NCI-H69 (cell line): ENCODE data around the gene EFHD2.
"Not testable (repeated sequence)": the region's sequence is repeated elsewhere in the genome, so short reads cannot be mapped to it uniquely, and the experiment has no call there.

Experiments used
- DNase-seq: peaks from one replicate; lab custom pipeline; 2025; lab: John Stamatoyannopoulos, UW

The EFHD2 gene

DNA sequence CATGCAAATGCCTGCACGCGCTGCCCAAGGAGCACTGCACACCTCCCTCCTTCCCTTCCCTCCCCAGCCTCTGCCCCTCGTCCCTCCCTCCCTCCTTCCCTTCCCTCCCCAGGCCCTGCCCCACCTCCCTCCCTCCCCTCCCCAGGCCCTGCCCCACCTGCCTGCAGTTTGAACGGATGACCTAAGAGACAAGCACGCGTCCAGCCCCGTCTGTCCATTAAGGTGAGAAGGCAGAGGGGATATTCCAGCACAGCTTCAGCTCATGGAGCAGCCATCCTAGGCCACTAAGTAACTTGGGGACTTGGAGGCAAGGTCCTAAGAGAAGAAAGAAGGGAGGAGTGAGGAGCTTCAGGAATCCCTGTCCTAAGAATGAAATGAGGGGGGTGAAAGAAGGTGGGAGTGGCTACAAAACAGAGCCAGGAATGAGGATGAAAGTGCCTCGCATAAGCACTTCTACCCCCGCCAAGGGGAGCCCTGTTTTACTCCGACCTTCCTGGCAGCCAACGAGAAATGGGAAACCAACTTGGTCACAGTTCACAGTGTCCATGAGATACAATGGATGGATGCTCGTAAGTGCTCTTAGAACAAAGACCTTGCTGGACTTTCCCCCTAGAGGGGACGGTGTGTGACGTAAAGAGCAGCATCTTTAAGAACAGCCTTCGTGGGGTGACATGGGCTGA lies 21.3 kb upstream of the EFHD2 start:
- DNase-seq: peak; percentile 19

DNA sequence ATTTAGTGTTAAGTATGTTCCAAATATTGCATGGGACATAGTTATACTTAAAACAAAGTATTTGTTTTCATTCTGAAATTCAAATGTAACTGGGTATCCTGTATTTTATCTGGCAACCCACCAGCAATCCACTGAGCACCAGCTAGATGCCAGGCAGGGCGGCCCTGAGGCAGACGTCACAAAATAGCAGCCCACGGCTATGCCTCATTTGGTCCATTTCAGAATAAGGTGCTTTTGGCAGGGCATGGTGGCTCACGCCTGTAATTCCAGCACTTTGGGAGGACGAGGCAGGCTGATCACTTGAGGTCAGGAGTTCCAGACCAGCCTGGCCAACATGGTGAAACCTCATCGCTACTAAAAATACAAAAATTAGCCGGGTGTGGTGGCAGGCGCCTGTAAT lies 19.9 kb upstream of the EFHD2 start:
- DNase-seq: not testable (repeated sequence)

DNA sequence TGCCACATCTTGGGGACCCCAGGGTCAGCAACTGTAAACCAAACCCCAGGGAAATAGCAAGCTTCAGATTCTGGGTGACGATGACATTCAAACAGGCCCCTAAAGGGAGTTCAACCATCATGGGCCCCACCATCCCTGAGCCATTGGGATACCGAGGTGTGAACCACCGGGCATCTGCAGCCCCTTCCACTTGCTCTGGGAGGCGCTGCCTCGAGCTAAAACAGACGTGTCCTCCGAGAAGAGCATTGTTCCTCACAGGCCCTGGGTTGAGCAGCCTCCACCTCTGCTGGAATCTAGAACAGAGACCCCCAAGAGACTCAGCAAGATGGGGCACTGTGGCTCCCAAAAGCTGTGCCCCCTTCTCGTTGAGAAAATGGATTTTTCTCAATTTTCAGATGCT lies 19.0 kb upstream of the EFHD2 start:
- DNase-seq: no peak

DNA sequence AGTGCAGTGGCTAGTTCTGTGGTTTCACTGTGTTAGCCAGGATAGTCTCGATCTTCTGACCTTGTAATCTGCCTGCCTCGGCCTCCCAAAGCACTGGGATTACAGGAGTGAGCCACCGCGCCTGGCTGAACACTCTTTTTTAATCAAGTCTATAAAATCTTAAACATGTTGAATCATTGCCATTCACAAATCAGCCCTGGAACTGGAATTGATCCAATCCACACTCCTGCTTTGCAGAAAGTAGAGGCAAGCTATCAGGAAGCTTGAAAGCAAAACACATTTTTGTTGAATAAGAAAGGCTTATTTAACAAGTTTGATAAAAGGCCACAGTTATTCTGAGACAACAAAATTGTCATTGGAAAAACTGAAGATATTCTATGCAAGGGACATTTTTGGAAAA lies 18.3 kb upstream of the EFHD2 start:
- no peak for DNase-seq

DNA sequence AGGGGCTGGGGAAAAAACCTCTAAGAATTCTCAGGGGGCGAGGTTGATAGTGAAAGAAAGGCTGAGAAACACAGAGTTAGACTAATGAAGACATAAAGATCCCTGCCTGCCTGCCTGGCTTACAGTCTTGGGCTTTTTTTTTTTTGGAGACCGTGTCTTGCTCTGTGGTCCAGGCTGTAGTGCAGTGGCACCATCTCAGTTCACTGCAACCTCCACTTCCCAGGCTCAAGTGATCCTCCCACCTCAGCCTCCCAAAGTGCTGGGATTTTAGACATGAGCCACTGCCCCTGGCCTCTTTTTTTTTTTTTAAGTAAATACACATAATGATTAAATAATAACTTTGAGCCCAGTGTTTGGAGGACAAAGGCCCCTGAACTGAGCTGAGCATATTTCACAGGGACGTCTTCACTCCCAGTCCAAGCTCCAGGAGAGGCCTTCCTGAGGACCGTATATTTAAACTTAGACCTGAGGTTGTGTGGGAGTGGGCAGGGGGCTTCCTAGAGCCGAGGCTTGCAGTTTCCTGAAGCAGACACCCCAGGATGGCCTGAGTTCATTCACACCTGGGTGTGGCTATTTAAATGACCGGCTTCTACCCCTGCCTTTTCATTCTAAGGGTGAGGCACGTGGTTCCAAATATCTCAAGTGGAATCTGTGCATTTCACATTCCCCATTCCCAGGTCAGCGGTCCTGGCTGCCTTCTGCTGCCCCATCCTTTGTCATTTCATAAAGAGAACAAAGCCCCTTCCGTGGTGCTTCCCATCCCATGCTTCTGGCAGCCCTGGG lies 16.0 kb upstream of the EFHD2 start:
- no peak for DNase-seq

DNA sequence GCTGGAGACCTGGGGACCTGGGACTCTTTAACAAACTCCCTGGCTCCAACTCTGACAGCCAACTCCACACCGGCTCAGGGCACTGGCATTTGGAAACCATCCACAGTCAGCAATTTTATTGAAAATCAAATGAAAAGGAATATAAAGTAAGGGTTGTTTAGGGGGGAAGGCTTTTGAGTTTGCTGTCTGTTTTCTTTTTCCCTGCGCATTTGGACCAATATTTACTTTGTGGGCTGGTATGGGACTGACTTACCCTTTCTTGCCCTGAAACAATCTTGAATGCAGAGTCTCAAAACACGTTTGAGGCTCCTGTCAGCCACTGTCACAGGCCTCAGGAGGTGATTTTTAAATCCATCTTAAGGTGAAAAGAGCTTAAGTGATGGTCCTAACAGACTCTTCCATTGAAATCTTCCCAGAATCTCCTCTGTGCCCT lies 15.4 kb upstream of the EFHD2 start:
- DNase-seq: no peak

DNA sequence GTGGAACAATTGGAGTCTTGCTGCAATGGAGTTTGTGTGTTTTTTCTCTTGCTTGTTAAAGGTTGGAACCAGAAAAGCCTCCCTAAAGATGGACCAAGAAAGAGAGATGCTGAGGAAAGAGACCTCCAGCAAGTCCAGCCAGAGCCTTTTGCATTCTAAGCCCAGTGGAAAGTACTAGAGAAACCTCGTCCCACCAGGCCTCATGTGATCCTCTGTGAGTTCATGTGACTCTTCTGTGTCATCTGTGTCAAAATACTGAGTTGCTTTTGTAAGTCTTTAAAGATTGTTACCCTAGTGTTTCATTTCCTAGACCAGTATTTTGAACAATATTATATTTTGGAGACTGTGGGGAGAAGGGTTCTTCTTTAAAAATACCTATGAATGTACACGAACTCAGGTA lies 12.5 kb upstream of the EFHD2 start:
- DNase-seq: no peak

DNA sequence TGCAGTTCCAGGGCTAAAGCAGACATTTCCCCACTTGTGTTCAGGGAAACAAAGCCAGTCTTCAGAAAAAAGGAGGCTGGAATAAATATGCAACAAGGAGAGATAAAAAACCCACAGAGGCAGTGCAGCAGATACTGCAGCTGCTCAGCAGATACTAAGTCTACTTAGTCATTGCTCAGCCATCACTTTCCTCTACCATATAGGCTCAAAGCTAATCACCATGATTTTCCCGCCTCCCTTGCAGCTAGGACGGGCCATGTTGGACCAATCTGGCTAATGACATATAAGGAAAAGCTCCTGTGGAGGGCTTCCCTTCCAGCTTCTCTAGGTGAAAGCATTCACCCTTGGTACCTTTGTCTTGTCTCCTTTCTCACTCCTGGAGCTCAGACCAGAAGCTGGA lies 10.0 kb upstream of the EFHD2 start:
- DNase-seq: no peak

DNA sequence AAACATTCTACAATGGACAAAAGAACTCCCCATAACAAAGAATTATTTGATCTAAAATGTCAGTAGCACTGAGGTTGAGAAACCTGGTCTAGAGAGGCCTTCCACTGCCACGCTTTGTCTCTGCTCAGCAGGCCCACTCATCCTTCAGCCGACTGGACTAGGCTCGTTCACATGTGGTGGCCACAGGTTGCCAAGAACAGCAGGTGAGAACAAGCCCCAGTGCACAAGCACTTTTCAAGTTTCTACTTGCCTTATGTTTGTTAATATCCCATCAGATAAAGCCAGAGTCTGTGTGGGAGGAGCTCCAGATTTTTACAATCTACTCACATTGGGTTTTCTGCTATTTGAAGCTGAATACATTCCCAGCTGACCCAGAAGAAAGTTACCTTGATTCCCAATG lies 9.1 kb upstream of the EFHD2 start:
- peak; percentile 84 for DNase-seq

DNA sequence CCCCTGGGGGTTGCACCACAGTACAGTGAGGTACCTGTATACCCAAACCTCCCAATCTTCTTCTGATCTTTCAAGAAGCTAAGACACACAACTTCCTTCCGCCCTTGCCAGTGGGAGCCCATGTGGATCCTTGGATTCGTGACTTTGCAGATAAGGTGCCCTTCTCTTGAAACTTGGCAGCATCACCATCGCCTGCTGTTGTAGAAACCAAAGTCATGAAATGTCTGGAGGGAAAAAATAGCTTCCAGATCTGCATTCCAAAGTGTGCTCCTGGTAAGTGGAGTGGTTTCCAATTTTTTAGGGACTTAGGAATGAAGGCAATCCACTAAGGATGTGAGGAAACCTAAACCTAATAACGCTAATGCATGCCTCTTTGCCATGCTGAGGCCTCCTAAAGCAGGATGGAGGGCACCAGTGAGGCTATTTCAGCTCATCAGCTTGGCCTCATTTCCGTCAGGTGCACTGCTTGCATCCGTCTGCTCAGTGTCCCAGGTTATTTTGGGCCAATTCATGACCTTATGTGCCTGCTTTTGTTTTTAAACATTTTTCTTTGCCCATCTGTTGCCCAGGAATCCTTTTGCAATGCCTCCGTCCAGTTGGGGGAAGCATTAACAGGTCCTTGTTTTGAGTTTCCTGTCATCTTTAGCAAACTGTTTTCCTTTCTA lies 8.2 kb upstream of the EFHD2 start:
- DNase-seq: no peak

DNA sequence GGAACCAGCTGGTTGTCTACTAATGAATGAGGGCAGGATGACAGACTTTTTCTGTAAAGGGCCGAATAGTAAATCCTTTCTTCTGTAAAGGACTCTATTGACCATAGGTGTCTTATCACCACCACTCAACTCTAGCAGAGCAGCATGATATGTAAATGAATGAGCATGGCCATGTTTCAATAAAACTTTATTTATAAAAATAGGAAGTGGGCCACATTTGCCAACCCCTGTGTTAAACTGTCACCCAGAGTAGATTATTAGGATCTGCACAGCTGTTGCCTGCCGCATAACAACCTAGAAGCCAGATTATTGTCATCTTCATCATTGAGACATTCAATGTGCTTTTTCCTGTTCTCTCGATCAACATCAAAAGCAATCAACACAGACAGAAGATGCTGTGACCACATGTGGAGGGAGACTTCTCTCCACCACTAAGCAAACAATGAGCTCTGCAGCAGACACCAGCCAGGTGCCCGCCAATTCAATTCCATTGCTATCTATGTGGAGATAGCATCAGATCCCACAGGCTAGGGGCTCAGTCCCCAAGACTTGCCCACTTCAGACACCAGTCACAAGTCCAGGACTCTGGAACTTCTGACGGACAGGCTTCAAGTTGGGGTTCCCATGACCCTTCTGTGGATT lies 6.8 kb upstream of the EFHD2 start:
- DNase-seq: peak; percentile 16

DNA sequence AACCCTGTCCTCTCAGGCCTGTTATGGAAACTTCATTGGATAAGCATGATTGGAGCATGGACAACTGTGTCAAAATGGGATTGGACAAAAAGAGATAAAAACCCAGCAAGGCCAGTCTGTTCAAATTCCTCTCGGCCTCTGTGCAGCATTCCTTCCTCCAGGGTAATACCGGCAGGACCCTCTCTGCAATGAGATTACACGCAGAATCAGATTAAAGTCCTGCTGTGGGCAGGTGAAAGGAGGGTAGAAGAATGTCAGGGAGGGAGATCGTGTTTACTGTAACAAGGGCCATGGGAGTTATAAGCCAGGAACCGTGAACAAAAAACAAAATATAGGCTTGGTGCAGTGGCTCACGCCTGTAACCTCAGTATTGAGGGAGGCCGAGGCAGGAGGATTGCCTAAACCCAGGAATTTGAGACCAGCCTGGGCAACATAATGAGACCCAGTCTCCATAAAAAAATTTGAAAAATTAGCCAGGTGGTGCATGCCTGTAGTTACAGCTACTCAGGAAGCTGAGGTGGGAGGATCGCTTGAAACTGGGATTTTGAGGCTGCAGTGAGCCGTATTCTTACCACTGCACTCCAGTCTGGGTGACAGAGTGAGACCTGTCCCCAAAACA lies 5.6 kb upstream of the EFHD2 start:
- no peak for DNase-seq

DNA sequence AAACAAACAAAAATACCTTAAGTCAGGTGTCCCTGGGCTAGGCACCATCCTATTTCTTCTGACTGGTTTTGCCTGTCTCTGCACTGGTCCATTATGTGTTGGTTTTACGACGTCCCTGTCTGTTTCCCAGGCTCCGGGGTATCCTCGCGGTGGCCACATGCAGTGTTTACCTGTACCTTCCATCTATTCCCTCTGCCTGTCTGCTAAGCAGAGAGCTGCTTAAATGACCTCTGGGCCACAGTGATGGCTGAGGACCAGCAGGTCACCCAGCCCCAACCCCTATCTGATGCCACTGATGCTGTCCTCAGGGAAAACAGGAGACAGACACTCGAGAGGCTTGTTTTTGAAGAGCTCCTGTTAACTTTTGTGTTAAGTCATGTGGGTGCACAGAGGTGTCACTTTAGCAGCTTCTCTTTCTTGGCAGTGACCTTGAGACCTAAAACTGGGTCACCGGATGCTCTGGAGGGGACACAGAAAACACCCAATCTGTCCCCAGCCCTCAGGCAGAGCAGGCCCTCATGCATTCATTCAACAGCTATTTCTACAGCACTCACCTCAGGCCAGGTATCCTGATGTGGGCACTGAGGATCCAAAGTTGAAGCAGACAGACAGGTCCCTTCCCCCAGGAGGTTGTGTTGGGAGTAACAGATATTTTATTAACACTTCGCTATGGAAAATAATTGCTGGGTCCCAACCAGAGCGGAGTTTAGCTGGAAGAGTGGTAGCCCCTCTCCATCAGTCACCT lies 4.4 kb upstream of the EFHD2 start:
- no peak for DNase-seq

DNA sequence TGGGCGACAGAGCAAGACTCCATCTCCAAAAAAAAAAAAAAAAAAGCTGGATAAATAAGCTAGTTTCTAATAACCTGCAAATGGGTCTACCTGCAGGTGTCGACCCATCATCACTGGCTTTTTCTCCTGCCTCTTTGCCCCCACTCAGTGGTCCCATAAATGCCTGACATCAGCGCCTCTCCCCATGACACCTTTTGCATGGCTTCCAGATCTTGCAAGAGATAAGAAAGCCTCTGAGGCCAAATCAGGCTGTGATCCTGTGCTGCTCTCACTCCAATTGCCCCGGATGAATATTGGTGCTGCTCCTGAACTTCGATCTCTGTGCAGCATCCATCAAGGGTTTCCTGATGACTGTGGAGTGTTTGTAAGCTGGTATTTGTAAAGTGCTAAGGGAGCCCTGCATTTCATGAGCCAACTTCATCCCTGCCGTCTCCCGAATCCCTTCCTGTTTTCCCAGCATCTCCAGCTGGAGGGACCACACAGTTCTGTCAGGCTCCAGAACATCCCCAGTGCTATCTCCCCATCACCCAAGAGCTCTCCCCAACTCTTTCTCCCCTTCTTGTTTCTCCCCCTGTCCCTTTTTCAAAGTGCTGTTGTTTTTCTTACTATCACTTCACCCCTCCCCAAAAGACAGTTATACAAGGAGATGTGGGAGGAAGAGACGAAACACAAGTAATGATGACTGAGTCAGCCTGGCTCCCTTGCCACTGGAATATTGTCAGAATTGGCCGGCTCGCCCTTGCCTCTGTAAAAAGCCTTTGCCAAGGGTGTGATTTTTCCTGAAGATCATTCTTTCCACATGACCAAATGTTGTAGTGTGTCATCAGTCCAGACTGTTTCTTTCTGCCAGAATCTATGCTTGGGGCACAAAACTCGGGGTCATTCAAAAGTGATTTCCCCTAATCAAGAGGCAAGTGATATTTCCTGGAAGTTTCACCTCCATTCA lies 2.8 kb upstream of the EFHD2 start:
- DNase-seq: no peak

DNA sequence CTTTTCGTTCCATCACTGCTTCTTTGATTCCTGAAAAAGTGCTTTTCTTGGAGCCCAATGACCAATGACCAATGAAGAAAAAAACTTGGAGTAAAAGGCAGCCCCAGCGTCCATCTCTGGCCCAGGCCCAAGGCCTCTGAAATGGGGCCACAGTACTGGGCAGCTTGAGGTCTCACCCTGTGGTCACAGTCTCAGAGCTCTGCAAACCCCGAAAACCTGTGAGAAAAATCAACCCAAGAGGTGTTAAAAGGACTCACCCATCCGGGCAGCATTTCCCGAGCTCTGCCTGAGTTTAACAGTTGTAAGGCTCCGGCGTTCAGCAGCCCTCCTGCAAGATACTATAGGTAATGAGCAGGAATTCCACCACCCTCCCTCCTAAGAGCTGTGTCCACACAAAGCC lies 2.1 kb upstream of the EFHD2 start:
- no peak for DNase-seq

DNA sequence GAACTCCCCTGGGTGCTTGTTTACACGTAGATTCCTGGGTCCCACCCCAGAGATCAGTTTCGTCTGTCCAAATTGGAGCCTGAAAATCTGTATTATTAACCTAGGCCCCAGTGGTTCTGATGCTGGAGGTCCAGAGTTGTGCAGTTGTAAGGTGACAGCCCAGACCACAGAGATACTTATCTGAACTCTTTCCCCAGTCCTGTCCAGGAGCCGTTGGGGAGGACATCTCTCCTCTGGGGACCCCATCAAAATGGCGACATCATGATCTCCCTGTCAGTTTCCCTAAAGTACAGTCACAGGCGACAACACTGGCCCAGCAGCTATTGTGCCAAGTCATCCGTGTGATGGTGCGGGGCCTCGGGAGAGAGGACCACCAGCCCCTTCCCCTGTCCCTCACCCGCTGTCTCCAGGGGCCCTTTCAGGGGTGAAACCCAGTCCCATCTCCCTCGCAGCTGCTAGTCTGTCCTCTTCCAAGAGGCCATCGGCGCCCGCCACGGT lies 749 bp upstream of the EFHD2 start:
- DNase-seq: no peak

DNA sequence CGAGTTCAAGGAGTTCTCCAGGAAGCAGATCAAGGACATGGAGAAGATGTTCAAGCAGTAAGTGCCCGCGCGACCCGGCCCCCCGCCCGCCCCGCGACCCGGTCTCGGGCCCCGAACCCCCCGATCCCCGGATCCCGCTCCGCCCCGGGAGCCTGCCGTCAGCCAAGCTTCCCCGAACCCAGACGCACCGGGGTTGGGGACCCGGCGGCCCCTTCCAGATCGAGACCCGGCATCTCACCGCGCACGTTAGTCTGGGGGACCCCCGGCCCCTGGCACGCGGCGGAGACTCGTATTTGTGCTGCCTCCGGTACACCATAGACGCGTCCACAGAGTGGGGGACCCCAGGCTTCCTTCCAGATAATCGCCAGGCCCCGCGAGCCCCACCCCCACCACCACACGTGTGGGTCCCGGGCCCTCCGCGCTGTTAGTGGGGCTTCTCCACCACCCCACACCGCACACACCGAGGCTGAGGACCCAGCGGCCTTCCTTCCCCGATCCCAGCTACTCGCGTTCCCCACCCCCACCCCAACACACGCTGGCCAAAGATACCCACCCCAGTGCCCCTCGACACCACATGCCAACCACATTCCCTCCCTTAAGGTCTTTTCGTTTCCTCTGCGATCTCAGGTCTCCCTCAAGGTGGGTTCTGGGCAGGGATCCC lies 665 bp downstream of the EFHD2 start:
- DNase-seq: peak; percentile 9

DNA sequence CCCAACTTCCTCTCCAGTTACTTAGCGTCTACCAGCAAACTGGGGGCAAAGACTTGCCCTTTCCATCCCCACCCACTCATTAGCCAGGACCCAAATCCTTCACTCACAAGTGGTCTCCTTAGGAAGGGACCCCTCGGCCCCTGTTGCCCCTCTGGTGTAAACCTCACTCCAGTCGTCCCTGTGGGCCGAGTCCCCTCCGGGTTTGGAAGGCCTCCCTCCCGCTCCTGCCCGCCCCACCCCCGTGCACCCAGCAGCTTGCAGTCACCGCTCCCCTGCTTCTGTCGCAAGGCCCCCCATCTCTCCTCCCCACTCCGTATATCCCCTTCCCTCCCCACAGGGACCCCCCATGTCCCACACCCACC lies 1.2 kb downstream of the EFHD2 start:
- no peak for DNase-seq

DNA sequence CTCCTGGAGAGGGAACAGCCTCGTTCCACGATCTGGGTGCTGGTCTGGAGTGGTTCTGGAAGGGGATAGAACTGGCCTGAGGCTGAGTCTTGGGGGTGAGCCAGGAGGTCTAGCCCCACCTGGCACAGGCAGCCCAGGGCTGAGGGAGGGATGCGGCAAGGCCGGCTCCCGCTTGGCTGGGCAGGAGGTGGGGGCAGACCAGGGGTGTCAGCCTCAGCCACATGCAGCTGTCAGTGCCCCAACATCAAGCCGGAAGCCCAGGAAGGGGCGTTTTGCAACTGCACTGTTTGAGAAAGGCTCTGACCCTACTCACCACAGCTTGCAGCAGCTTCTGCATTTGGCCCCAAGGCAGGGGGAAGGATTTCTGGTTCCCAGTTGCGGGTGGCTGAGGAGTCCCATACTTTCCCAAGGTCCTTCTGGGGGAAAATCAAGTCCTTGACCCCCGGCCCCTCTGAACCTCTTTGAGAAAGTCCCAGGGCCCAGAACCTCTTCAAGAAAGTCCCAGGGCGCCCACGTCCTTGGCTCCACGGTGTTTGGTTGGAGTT lies 2.0 kb downstream of the EFHD2 start:
- no peak for DNase-seq
